ENCODE measurements around the gene SYNDIG1.

Gene SYNDIG1

DNA sequence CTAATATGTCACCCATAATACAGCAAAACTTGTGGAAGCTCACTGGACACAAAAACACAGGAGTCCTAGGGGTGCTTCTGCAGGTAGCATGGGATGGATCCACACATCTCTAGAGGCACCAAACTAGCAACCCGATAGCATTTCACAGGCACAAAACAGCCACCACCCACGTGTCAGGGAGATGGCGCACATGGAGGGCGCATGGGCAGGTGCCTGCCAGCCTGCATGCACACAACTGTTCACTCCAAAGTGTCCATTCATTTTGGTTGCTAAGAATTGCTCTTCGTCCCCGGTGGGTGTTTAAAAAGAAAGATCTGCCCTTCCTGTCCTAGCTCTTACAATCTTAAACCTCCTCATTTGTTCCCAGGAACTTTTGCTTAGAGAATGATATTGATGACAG lies 171.3 kb downstream of the SYNDIG1 start:
- DNase-seq = no peak

DNA sequence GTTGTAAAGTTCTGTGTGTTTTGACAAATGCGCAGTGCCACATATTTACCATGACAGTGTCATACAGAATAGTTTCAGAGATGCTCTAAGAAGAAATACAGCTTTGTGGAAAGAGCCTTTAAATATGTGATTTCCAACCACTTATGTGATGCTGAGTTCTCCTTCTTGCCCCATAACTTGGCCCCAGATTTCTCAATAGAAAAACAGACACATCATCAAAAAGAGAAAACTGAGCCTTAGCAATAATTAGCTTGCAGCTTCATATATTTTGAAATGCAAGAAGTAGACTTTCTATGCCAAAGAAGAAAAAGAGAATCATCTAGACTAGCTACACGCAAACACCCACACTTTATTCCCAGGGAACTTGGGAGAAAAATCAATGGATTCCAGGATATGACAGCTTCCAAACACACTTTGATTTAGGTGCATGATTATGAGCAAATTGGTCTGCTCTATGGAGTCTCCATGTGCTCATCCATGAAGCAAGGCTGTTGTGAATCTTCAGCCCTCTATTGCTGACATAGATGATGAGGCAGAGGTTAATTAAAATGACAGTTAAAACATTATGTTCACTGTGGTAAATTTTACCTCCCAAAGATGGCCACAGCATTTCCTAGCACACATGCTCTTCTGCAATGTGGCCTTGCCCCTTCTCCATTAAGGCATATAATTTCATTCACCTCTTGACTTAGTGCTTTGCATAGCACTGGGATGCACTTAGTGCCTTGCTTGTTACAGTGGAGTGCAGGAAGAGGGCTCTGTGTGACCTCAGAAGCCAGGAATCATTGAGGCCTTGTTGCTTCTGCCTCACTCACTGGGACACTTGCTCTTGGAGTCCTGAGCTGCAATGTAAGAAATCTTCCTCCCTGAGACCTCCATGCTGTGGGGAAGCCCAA lies 174.6 kb downstream of the SYNDIG1 start:
- no peak for DNase-seq

DNA sequence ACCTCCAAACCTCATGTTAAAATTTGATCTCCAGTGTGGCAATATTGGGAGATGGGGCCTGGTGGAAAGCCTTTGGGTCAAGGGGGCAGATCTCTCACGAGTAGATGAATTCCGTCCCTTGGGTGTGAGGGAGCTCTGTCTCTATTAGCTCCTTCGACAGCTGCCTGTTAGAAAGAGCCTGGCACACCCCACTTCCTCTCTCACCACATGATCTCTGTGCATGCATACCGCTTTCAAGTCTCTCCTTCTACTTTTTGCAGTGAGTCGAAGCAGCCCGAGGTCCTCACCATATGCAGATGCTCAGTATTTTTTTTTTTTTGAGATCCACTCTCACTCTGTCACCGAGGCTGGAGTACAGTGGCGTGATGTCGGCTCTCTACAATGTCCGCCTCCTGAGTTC lies 176.9 kb downstream of the SYNDIG1 start:
- DNase-seq = no peak

DNA sequence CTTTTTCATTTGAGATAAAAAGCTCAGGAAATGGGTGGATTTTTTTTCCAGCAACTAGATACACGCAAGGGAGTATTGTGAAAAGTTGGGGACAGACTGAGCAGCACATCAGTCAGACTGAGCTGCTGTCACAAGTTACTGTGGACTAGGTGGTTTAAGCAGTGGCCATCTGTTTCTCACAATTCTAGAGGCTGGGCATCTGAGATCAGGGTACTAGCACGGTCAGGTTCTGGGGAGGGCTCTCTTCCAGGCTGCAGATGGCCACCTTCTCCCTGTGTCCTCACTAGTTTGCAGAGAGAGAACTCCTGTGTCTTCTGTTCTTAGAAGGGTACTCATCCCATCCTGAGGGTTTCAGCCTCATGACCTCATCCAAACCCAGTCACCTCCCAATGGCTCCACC lies 178.3 kb downstream of the SYNDIG1 start:
- DNase-seq = no peak

DNA sequence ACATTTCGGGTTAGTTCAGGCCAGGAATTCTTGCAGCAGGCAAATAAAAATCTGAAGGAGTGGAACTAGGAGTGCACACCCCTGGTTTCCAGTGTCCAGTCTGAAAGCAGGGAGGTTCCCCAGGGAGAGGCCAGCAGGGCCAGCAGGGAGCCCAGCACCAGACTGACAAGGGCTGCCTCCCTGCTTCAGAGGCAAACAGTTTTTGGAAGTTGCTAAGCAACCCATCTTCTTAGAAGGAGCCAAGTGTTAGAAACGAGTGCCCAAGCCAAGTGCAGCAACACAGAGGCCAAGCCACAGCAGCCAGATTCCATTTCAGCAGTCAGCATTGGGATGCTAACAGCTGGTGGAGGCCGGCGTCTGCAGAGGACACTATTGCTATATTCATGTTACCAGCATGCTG lies 179.1 kb downstream of the SYNDIG1 start:
- no peak for DNase-seq

DNA sequence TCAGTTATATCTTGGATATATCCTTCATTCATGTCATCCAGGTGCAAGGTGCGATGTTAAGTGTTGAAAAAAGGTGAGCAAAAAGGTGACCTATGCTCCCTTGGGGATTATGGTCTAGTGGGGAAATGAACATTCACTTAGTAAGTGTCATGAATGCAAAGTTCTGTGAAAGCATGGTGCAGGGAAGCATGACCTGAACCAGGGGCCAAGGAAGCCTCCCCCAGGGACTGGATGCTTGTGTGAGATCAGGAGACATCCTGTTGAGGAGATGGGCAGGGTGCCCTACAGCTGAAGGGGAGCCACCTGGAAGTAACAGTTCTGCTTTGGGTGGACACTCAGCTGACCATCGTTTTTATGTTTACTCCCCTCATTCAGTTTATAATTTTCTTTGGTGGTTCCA lies 179.5 kb downstream of the SYNDIG1 start:
- no peak for DNase-seq

DNA sequence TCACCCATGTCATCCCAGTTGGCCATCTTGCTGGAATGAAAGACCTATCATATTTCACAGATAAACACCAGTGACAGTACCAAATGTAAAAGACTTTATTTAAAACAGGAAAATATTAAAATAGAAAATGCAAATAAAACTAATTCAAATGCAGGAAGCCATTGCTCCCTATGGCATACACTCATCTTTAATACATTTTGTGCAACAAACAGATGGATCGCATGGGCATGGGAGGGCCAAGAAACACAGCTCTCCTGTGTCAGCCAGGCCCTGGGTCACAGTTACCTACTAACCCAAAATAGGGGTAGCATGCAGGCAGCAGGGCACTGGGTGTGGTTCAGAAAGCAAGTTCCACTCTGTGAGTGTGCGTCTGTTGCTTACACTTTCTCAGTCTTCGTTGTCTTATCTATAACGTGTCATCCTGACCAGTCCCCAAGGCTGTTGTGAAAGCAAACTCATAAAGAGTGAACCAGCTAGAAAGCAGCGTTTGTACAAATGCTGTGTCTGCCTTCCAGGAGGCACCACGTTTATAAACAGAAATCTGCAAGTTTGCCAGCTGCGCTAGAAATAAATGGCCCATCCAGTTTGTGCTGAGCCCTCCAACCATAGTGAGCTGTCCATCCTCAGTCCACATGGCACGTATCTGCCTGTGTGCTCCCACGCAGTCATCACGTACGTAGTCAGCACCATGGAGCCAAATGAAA lies 180.5 kb downstream of the SYNDIG1 start:
- no peak for DNase-seq

DNA sequence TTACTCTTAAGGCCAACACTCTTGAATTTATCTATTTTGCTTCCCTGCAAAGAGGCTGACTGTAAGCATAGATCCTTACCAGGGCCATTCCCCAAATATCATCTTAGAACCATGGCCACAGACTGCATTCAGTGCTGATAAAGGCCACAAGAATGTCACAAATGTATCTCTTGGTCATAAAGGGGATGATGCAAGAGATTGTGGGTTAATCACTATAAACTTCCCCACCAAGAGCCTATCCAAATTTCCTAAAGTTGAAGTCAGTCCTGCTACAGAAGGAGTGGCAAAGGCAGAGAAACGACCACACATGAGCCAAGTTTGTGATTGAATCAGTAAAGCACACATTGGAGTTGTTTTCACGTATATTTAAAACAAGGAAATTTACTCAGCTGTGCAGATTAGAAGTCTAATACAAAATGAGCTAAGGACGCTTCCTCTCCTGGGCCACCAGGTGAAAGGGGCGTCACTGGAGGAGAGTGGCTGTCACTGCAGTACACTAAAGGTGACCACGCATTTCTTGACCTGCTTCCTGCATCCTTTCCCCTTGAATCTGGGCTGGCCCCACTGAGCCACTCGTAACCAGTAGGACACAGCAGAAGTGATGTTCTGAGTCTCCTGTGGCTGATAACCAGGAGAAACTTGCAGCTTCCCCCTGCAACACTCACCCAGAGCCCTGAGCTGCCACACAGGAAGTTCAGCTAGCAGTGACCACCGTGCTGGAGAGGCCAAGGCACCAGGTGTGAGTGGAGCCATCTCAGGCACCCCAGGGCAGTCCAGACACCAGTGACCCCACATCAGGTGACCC lies 181.9 kb downstream of the SYNDIG1 start:
- no peak for DNase-seq

DNA sequence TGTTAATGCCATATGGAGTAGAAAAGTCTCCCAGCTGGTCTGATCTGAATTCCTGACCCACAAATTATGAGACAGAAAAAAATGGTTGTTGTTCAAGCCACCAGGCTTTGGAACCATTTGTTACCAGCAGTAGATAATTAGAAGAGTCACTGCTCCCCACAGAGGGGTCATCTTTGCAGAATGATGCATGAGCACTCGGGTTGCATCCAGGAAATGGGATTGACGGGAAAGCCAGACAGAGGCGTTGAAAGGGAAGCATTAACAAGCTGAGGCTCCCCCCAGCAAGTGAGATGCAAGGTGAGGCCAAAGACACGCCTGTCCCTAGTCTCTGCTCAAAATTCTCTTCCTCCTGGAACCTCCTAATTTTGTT lies 182.5 kb downstream of the SYNDIG1 start:
- DNase-seq = no peak

DNA sequence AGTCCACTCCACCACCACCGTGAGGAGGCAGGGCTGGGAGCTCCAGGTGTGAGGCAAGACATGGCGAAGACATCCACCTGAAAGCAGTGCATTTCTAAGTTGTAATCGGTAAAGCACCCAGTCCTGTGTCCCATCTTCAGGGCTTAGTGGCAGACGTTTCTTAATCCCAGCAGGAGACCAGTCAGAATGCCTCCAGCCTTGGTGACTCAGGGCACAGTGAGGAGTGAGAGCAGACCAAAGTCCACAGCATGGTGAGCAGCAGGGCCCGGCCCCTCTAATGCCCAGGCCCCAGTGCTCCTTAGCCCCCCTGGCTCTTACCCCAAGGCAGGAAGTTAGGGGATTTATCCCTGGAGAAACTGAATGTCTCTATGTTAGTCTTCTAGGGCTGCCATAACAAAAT lies 183.9 kb downstream of the SYNDIG1 start:
- DNase-seq = no peak

DNA sequence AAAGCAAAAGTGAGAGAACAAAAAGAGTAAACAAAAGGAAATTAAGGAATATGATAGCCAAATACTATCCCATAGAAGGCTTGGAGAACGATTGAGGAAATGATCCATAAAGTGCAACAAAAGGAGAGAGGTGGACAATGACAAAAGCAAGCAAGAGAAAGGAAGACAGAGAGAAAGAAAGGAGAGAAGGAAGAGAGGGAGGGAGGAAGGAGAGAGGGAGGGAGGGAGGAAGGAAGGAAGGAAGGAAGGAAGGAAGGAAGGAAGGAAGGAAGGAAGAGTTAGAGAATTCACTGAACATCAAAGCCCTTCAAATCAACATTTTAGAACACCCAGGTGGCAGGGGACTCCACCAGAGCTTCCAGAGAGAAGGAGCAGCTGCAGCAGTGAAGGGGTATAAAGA lies 185.0 kb downstream of the SYNDIG1 start:
- no peak for DNase-seq

DNA sequence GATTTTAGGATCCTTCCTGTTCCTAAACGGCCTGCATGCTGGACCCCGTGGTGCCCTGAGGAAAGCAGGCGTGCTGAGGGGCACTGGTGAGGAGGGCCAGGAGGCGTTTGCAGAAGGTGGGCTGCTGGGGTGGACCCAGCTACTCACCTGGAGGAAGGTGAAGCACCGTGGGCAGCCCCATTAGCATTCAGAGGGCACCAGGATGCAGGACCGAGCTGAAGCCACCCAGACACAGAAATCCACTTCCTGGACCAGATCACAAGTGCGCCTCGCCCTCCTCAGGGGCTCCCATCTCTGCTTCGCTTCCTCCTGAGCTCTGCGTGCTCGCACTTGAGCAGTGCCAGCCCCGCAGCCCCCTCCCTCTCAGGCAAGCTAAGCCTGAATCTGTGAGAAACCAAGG lies 187.0 kb downstream of the SYNDIG1 start:
- no peak for DNase-seq

DNA sequence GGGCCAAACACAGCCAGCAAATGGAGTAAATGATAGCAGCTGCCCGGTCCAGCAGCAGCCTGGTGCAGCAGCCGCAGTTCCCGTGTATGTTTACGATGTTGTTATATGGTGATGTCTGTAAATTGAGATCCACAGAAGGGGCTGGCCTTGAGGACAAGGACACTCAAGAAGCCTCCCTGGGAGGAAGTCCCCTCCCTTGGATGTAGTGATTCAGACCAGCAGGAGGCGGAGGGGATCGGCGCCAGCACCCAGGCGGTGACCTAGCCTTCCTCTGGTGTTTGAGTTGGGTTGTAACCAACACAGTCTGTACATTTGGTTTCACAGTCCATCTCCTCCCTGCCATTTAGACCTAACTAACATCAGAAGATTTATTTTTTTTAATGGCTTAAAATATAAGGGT lies 187.8 kb downstream of the SYNDIG1 start:
- DNase-seq = no peak

DNA sequence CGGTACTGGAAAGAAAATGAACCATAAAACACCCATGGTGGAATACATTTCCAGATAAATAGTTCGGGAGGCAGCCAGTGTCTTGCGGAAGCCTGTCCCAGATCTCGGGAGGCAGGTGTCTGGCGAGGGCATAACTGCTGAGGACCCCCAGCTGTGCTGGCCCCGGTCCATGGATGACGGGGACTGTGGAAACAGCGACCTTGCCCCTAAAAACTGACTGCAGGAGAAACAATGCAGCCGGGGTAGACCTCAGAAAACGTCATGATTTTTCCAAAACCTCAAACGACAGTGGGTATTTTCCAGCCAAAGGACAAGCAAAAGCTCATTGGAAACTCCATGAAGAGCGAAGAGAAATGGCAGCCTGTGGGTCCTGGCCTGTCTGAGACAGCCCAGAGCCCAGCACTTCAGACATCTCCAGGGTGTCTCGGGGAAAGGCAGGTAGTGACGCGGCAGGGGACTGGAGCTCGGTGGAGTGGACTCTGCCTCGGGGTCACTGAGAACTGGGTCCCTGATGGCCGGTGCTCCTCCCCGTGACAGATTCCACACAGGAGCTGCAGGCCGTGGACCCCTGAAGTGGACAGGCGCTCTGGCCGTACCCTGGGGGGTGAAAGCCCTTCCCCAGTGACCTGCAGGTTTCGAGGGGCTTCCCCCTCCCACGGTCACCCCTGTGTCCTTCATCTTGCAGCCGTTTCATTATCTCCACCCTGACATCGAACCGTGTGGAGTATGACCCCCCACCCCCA lies 188.6 kb downstream of the SYNDIG1 start:
- DNase-seq = no peak

DNA sequence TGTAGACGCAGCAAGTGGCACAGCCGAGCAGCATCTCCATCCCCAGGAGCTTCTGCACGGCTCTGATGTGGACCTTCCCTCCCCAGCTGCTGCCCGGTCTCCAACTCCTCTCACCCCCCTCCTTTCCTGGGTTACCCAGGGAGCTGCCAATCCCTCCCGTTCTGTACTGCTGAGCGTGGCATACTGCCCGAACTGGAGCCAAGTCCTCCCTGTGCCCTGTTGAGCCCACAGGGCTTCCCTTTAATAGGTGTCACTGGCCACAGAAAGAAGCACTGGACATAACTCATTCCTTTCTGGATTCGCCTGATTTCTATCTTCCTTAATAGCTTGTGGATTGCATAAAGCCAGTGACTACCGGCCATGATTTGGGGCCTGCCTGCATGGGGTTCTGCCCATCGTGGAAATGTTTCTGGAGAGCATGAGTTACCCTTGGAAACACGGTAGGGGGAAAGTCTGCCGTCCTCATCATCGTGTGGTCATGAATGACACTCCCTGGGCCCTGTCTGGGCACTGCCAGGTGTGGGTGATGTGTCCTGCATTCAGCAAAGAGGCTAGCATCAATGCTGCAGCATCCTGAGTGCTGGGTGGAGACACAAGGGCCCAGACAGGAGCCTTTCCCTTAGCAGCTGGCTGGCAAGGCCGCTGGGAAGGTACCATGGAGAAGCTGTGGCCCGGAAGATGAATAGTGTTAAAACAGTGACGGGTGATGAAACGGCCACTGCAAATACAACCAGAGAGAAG lies 189.7 kb downstream of the SYNDIG1 start:
- DNase-seq = no peak

DNA sequence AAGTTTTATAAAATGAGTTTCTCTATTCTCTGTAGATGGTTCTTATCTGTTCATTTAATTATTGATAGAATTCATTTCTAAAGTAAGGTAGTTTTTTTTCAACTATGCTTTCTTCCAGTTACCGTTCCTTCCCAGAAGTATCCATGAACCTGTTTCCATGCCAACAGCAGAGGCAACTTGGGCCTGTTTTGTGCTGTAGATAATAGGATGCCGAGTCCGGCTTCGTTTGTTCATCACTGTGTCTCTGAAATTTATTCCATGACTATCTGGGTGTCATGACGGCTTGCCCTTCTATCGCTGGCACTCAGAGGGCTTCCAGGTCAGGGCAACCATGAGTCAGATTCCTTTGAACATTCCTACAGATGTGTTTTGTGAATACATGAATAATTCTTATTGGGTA lies 190.4 kb downstream of the SYNDIG1 start:
- DNase-seq = no peak

DNA sequence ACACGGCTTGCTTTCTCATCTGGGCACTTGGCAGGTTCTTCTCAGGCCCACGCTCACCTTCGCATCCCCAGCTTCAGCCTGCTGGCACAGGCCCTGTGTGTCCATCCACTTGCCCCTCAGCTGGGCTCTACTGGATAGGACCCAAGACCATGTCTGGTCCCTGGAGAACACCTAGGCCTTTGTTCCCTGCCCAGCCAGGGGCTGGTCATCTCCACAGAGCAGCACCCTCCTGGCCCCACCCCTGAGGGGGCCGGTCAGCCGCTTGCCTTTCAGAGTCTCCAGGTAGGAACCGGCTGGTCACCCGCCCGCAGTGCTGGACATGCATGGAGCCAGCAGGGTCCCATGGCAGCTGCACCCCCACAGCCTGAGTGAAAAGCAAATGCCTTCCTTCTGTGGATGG lies 191.2 kb downstream of the SYNDIG1 start:
- DNase-seq = no peak

DNA sequence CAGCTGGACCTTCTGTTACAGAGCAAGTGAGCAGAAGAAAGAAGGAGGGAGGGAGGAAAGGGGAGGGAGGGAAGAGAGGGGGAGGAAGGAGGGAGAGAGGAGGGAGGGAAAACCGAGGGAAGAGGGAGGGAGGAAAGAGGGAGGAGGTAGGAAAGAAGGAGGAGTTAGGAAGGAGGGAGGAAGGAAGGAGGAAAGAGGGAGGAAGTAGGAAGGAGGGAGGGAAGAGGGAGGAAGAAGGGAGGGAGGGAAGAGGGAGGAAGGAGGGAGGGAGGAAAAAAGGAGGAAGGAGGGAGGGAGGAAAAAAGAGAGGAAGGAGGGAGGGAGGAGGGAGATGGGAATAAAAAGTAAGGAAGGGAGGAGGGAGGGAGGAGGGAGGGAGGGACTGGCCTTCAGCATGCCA lies 191.8 kb downstream of the SYNDIG1 start:
- no peak for DNase-seq

DNA sequence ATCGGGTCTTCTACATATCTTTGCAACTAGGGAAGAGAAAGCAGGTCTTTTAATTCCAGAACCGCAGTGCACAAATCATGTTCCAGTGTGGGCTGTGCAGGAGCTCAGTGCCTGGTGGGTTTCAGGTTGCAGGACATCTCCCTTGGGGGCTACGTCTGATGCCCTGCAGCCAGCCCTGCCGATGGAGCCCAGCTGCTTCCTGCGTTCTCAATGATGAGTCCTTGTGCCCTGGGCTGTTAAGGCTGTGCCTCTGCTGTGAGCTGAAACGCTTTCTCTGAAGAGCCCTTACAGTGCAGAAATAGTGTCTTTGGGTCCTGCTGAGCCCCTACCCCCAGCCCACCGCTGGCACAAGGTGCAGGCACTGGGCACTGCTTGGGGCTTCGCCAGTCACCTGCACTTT lies 192.9 kb downstream of the SYNDIG1 start:
- DNase-seq = no peak

DNA sequence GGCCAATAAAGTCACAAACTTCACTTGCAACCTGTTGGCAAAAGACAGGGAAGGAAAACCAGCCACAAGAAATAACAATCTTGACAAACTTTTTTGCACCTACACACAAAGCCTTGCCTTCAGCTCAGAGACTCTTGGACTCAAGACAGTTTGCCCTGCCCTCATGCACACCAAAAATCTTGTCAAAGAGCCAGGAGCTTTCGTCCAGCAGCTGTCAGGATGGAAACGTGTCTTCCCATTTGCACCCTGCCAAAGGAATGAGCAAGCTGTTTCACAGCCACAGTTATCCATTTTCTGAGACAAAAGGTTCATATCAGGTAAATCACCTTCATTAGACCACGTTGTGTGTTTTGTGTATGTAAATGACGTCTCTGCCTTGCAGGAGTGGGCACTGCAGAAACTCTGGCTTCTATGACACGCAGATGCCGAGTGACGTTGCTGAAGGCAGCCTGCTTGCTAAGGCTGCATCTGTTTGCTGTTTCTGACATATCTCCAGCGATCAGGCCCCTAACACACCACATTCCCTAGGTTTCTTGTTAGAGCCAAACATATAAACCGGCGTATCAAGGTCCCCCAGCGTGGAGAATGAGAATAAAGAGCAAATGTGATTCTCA lies 193.4 kb downstream of the SYNDIG1 start:
- no peak for DNase-seq

DNA sequence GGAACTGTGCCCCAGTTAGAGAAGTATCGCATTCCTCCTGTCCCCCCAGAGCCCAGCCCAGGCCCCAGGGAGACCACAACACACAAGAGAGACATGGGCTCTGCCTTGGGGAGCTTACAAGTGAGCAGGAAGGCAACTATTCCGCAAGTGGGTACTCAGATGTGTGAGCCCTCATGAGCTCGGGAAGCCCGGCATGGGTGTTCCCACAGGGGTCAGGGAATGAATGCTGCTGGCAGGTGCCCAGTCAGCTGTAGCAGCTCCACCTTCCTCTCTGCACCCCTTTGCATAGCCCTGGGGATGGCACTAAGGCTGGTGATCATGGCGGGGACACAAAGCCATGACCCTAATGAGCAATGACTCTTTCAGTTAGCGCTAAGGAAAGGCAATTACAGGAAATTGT lies 194.1 kb downstream of the SYNDIG1 start:
- DNase-seq = no peak
